GM18868 (cell line): Measurements from ENCODE around the gene IL17RA.

Experiments used
- ATAC-seq: cut with Tn5 transposase; IDR thresholded peaks from one replicate; pipeline ENCODE4 v1.9.1; 2021; ENCODE audit warnings: mild to moderate bottlenecking, moderate library complexity; ENCODE audit not compliant: unreplicated experiment

IL17RA gene, protein sequence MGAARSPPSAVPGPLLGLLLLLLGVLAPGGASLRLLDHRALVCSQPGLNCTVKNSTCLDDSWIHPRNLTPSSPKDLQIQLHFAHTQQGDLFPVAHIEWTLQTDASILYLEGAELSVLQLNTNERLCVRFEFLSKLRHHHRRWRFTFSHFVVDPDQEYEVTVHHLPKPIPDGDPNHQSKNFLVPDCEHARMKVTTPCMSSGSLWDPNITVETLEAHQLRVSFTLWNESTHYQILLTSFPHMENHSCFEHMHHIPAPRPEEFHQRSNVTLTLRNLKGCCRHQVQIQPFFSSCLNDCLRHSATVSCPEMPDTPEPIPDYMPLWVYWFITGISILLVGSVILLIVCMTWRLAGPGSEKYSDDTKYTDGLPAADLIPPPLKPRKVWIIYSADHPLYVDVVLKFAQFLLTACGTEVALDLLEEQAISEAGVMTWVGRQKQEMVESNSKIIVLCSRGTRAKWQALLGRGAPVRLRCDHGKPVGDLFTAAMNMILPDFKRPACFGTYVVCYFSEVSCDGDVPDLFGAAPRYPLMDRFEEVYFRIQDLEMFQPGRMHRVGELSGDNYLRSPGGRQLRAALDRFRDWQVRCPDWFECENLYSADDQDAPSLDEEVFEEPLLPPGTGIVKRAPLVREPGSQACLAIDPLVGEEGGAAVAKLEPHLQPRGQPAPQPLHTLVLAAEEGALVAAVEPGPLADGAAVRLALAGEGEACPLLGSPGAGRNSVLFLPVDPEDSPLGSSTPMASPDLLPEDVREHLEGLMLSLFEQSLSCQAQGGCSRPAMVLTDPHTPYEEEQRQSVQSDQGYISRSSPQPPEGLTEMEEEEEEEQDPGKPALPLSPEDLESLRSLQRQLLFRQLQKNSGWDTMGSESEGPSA

DNA sequence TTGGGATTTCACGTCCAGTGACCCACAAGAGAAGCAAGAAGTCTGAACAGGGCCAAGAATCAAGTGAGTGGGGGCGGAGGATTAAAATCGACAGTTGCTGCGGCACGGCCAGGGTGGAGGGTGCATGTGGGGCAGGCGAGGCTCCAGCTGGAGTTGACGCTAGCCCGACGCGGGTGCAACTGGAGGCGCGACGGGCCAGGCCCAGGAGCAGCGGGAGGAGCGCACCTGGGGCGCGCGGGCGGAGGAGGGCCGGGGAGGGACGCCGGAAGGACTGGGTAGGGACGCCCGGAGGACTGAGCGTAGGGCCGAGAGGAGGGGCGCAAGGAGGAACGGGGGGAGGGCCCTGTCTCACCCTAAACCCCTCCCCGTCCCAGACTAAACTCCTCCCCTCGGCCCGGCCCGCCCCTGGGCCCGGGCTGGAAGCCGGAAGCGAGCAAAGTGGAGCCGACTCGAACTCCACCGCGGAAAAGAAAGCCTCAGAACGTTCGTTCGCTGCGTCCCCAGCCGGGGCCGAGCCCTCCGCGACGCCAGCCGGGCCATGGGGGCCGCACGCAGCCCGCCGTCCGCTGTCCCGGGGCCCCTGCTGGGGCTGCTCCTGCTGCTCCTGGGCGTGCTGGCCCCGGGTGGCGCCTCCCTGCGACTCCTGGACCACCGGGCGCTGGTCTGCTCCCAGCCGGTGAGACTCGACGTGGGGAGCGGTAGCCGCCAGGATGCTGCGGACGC, at the start of gene IL17RA:
IL17RA (plus strand) TSS at position 447 of the 723 bp plus-strand sequence; CDS start at position 539, 92 bp downstream.
- peak; percentile 94 for ATAC-seq

DNA sequence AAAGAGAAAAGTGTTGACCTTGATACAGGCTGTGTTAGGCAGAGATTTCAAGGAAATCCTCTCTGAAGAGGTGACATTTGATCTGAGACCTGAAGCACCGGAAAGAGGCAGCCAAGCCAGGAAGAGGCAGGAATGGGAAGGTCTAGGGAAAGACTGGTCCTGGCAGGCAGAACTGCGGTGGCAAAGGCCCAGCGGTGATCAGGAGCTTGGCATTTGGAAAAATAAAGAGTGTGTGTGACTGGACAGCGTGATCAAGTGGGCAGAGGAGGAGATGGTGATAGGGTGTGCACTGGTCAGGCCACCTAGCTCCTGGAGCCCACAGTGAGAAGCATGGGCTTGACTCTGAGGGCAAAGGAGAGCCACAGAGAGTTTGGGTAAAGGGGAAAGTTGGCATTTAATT, 49.6 kb upstream of the IL17RA start:
- no peak for ATAC-seq

DNA sequence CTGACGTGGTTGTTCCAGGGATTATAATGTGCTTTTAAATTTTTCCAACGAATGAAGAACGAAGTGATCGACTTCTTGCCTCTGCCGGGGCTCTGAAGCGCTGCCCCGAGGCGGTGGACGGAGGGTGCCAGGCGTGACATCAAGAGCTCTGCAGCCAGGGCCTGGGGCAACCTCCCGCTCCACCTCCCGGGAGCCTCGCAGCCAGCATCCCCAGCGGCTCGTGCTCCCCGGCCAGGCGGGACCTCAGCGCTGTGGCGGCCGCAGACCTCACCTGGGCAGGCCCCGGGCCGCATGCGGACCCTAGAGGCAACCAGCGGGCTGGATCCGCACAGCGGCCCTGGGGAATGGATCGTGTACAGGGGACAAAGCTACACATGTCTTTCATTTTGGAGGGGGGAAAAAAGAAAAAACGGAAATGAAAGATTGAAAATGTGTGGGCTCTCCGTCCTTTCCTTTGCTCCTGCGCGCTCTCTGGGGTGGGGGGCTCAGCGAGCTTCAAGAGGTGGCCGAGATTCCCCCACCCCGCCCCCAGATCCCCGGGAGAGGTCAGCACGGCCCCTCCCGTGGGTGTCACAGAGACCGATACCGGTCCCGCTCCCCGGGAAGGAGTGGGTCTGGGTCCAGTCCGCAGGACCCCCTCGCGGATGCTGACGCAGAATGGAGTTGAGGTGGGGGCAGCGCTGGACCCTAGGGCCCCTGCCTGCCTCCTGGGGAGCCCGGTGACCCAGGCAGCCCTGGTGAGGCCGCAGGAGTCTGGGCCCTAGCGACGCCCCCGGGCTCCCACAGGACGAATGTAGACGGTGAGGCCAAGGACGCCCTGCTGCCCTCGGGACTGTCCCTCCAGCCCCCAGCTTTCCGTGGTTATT, 48.6 kb upstream of the IL17RA start:
- peak; percentile 27 for ATAC-seq

DNA sequence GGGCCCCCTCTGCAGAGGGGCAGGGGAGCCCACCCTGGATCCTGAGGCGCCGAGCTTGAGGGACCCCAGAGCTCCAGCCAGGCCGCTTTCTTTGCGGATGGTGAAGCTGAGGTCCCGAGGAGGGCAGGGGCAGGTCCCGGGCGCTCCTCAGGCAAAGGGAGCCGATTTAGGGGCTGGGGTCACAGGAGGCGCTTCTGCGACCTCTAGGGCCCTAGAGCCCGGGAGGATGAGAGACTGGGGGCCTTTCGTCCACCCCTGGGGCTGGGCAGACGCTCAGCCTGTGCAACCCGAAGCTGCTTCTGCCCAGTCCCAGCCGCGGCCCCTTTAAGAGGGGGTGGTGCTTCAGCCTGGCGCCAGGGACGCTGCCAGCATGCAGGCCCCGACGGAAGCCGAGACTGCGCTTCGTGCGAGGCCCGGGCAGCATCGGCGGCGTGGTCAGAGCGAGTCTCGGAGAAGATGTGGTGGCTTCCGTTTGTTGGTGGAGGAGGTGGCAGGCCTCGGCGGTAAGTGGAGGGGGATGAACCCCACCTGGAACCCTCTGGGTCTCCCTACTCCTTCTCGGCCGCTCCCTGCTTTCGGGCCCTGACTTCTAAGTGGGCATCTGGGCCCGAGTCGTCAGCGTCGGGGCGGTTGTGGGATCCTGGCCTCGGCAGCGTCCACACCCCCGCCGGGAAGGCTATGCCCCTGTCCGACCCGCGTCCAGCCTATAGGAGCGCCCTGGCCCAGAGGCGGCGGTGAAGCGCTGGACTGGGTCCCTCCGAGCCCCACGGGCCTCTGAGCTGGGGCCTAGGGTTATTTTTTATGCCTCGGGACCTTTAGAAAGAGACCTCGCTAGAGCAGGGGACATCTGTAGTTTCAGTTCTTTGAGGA, 47.7 kb upstream of the IL17RA start:
- peak; percentile 82 for ATAC-seq

DNA sequence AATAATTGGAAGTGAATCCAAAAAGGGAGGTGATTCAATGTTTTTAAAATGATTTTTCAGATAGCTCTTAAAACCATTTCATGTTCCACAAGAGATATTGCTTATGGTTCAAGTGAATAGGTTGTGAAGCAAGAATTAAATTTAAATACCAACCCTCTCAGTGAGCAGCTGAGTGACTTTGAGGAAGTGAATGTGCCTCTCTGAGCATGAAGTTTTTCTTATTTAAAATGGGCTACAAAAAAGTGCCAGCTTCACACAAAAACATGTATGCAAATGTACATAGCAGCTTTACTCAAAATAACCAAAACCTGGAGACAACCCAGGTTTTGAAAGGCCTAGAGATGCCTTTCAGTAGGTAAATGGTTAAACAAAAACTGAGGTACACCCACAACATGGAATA, 41.3 kb upstream of the IL17RA start:
- no peak for ATAC-seq

DNA sequence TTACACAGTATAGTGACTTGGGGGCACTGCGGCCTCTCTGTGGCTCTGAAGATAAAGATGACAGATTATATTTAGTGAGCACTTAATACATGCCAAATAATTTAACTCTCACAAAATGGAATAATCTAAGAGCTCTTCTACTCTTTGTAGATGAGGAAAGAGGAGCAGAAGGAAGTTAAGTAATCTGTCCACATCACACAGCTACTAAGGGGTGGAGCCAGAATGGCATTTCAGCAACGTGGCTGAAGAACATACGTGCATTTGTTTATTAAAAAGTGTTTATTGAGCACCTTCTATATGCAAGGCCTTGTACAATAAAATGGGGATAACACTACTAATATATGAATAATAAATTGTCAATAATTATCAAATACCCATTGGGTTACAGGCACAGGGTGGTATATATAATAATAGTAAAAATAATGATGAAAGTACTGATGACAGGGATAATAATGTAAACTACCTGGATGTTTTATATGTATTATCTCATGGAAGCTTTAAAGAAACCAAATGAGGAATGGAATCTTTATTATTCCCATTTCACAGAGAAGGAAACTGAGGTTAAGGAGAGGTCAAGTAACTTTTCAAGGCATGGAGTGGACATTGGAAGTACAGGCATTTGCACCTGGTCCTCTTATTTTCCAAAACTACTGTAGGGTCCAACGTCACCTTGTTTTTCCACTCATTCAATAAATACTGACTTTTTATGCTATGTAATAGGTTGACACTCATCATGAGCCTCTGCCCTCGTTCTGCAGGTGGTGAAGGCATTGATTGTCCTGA, 38.0 kb upstream of the IL17RA start:
- no peak for ATAC-seq

DNA sequence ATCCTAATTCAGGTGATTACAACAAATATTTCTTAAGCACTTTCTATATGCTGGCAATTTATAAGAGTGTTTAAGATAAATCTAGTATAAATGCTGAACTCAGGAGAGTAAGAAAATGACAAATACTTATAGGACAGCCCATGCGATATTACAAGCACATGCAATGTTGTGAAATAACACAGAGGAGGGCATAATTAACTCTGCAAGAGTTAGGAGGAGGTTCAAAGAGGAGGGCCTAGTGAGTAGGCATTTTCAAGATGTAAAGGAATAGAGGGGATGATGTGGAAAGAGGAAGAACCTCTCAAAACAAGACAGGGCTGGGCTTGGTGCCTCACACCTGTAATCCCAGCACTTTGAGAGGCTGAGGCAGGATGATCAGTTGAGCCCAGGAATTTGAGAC, 37.1 kb upstream of the IL17RA start:
- no peak for ATAC-seq

DNA sequence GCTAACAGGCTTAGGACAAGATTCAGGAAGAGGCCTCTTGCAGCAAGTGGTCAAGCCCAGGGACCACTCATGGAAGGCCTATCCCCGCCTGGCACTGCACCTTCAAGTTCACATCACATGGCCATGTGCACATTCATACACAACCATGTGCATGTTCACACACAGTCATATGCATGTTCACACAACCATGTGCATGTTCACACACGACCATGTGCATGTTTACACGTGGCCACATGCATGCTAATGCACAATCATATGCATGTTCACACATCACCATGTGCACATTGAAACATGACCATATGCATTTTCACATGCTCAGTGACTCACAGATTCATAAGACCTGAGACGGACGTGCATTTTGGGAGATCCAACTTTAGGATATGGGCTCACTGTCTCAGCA, 28.7 kb upstream of the IL17RA start:
- no peak for ATAC-seq

DNA sequence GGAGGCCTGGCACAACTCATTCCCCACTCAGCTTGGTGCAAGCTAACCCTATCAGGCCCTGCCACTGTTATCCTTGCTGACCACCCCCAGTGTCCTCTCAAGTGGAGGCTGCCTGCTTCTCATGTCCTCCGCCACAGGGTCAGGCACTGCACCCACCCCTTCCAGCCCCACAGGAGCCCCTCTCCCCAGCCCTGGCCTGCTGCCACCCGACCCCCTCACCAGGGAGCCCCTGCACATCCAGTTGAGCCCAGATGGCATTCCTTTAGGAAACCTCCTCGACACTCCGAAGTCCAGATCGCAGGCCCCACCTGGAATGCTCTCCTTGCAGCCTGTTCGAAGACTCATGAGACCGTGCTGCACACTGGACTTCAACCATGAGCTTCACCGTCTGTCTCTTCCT, 28.0 kb upstream of the IL17RA start:
- no peak for ATAC-seq

DNA sequence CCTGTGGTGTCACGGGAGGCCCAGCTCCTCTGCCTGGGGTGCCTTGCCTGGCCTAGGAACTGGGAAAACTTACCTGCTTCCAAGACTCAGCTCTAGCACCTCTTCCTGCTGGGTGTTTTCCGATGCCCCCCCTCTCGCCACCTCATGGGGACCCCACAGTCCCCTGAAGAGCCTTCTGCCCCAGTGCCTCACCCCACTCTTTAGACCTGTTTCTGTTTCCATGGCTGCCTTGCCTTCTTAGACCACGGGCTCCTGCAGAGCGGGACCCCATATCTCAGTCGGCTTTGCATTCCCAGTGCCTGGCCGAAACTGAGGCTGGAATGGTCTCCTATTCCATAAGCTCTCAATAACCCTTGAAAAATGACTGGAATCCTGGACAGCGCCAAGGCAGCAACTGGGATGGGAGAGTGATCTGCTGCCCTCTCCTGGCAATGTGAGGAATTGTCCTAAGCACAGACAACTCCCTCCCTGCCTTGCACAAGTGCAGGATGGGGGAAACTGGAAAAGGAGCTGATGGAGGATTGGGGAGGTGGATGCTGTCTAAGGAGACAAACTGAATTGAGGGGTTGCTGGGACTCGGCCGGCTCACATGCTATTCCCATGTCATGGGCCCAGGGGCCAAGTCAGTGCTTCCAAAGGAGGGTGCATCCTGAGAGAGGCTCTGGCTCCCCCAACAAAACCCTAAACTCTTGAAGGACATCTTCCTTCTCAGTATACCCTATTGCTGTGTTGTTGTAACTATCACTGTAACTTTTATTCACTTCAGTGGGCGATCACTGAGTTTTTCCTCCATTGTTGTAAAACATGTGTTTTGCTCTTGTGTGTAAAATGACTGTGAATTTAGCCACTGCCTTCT, 26.6 kb upstream of the IL17RA start:
- ATAC-seq = peak; percentile 61

DNA sequence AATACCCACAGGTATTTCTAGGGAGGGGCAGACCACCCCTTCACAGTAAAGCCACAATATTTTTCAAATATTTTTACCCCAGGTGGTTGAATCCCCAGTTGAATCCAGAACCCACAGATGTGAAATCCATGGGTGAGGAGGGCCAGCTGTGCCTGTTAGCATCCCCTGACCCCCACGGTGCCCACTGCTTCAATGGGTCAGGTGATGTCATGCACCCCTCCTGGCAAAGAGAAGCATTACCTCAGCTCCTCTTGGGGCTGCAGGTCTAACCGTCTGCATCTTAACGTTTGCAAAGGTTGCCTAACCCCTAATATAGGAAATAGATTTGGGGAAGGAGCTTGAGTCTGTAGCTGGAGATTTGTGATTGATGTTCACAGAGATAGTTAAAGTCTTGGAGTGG, 24.7 kb upstream of the IL17RA start:
- ATAC-seq = no peak

DNA sequence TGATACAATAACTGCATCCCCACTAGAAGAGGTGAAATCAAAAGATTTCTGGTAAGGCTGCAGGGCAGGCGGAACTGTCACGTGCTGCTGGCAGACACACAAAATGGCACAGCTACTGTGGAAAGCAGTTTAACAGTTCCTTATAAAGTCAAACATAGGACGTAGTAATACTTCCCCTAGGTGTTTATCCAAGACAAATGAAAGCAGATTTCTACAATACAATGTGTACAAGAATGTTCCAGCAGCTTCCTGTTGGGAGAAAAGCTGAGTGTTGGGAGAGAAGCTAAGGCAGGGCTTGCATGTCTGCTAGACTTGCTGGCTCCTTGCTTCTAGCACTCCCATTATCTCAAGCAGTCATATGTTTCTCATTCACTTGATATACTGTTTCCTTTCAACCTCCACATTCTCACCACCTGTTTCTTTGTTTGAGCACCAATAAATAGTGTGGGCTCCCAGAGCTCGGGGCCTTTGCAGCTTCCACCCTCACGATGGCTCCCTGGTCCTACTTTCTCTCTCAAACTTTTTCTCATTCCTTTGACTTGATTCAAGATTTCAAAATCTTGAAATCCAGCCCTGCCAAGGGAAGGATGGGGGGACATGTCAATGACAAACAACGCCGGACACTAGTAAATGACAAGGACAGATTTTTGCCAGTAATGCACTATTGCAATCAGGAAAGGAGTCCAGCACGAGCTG, 21.2 kb upstream of the IL17RA start:
- ATAC-seq = no peak

DNA sequence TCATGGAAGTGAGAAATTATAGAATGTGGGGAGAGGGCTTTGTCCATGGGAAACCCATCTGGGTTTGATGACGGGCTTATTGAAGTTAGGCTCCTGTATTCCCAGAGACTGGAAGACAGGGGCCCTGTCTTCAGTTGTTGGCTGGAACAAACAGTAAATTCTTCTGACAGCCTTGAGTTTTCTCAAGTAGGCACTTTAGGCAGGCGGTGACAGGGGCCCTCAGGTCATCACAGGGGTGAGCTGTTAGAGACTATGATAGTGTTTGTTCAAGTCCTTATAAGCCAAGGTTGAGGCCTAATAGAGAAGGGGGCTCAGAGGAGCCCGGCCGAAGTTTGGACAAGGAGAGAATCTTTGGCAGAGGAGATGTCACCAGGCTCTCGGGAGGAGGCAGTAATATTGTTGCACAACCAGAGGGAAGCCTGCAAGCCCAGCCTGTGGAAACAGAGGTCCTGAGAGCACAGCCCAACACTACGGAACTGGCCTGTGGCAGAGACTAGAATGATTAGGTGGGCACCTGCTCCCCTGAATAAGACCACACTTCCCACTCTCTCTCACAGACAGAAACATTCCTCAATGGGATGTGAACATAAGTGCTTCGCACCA, 20.2 kb upstream of the IL17RA start:
- ATAC-seq = no peak

DNA sequence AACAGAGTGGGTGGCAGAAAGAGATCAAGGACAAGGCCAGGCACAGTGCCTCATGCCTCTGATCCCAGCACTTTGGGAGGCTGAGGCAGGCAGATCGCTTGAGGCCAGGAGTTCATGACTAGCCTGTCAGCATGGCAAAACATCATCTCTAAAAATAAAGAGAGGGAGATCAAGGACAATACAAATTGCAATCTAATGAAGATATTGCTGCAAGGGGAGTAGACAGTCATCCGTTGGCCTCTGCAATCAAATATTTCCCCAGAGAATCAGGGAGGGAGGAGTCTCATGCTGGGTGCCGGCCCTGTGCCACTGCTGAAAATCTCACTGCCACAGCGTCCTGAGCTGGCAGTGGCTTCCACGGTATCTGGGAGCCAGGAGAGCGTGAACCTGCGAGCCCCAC, 19.4 kb upstream of the IL17RA start:
- ATAC-seq = no peak

DNA sequence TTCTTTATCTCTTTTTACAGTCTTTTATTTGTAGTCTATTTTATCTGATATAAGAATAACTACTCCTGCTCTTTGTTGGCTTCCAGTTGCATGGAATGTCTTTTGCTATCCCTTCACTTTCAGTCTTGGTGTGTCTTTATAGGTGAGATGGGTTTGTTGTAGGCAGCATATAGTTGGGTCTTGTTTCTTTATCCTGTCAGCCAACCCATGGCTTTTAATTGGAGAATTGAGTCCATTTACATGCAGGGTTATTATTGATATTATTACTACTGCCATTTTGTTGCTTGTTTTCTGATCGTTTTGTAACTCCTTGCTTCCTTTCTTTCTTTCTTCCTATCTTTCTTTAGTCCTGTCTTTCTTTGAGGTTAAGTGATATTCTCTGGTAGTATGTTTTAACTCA, 11.9 kb upstream of the IL17RA start:
- no peak for ATAC-seq

DNA sequence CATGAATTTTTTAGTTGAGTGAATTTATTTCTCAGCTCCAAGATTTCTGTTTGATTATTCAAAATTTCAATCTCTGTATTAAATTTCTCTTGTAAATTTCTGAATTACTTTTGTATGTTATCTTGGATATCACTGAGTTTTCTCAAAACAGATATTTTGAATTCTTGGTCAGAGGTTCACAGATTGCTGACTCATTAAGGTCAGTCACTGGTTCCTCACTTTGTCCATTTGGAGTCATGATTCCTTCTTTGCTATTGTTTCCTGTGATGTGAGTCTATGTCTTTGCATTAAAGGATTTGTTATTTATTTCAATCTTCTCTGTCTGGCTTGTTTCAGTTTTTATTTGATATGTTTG, 10.2 kb upstream of the IL17RA start:
- no peak for ATAC-seq

DNA sequence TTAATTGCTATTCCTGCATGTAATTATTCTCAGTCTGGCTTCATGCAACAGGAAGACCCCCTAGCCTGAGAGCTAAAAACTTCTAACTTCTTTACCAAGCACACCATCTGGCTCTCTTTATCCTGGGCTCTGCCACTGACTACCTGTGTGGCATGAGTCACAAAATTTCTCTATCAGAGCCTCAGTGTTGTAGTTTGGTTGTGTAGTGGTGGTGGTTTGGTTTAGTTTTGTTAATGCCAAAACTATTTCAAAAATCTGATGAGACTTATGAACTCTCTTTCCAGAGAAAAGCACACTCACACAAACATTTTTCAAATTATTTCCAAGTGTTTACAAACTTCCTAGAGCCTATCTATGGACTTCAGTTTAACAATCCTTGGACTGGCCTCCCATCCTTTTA, 7.5 kb upstream of the IL17RA start:
- no peak for ATAC-seq
